GM21825 (cell line): ENCODE data around the gene SHROOM3.

Experiments used
- ATAC-seq: cut with Tn5 transposase; IDR thresholded peaks from one replicate; pipeline ENCODE4 v1.9.1; 2021; ENCODE audit warnings: mild to moderate bottlenecking, moderate library complexity; ENCODE audit not compliant: unreplicated experiment

SHROOM3 gene

GRCh38 chr4:76799140-76799539 lies 364.1 kb downstream of the SHROOM3 start:
- ATAC-seq = no peak

- no peak for ATAC-seq
Measured at GRCh38 chr4:76799718-76800117, 364.7 kb downstream of the SHROOM3 start.

- ATAC-seq = no peak
Measured at GRCh38 chr4:76800902-76801301, 365.9 kb downstream of the SHROOM3 start.

DNA sequence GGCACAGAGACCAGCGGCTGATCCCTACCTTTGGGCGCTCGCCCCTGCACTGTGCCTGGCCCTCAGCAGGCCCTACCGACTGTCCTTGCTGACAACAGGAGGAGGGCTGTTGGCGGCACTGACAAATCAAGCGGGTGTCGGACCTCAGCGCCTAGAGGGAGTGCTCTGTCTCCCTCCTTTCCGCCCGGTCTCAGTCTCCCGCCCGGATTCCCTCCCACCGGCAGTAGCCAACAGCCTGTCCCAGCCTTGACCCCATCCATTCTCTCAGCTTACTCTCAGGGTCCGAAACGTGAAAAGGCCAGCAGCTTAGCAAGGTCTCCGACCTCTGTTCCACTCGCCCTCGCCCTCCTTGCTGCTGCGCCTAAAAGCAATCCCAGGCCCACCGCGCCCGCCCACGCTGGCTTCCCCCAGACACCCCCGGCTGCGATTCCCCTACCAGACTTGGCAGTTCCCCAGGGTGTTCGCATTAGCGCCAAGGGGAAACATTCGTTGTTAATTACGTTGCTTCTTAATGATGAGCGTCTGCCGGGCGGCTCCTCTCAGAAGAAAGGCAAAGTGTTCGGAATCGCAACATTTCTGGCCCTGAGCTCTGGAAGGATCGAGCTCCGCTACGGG lies 366.7 kb downstream of the SHROOM3 start:
- ATAC-seq = no peak

GRCh38 chr4:76802236-76803021 lies 367.4 kb downstream of the SHROOM3 start:
- ATAC-seq = no peak

- no peak for ATAC-seq
Measured at GRCh38 chr4:76803522-76803921, 368.5 kb downstream of the SHROOM3 start.

GRCh38 chr4:76804096-76804495 lies 369.1 kb downstream of the SHROOM3 start:
- no peak for ATAC-seq

GRCh38 chr4:76806346-76806745 lies 371.3 kb downstream of the SHROOM3 start:
- no peak for ATAC-seq

- no peak for ATAC-seq
Measured at GRCh38 chr4:76806757-76807156, 371.7 kb downstream of the SHROOM3 start.

GRCh38 chr4:76809594-76810305 lies 374.7 kb downstream of the SHROOM3 start:
- ATAC-seq = no peak

DNA sequence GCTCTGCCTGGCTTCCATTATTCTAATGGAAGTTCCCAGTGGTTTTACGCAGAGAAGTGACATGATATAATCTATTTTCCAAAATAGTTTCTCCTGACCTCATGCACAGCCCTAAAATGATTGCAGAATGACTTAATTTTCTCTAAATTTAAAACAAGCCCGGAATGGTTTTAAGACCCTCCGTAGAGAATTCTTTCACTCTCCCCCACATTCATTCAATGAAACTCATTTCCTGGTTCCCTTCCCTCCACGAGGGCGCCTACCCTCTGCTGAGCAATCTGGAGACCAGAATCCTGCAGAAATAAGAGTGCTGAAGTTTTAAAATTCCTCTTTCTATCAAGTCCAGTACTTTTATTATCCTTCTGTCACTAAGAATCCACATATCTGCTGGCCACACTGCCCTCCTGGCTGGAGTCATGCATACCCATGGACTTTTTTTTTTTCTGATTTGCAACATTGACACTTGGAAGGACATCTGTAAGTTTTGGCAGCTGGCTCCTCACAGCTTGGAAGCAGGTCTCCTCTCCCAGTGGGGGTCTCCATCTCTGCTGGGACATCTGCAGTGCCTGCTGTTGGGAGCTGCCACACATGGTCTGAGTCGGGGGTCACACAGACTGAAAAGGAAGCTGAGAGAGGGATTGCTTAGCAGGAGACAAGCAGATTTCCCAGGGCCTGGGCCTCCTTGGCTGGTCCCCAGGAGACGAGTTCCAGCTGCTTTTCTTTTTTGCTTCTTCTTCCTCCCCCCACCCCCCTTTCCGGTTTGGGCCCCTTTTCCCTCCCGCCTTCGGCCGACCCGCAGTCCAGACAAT lies 376.8 kb downstream of the SHROOM3 start:
- no peak for ATAC-seq

DNA sequence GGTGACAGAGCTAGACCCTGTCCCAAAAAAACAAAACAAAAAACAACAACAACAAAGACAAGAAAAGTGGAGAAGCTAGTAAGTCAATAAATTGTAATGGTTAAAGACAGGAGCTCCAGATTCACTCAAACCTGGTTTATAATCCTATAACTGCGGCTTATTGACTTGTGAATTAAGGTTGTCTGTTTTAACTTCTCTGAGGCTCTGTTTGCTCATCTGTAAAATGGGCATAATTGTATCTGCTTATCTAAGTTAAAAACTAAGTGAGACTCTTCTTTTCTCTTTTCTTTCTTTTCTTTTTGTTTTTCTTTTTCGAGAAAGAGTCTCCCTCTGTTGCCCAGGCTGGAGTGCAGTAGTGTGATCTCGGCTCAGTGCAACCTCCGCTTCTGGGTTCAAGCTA lies 378.0 kb downstream of the SHROOM3 start:
- no peak for ATAC-seq

- ATAC-seq = no peak
Measured at GRCh38 chr4:76821641-76822040, 386.6 kb downstream of the SHROOM3 start.

- ATAC-seq = no peak
Measured at GRCh38 chr4:76822303-76822702, 387.3 kb downstream of the SHROOM3 start.

GRCh38 chr4:76823495-76823894 lies 388.5 kb downstream of the SHROOM3 start:
- ATAC-seq = no peak

DNA sequence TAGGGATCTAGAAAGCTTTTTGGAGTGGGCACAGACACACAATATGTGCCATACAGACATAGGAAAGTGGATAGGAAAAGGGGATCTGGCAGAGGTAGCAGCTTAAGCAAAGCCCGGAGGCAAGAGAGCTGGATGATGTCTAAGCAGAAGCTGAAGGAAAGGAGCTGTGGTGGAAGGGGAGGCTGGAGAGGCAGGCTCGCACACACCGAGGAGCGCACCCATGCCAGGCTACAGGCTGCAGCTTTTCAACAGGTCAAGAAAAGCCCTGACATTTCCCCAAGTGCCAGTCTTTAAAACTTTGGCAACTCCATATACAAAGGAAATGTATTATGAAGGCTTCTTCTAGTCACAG lies 395.6 kb downstream of the SHROOM3 start:
- ATAC-seq = no peak

- ATAC-seq = no peak
Measured at GRCh38 chr4:76830964-76831703, 396.1 kb downstream of the SHROOM3 start.

DNA sequence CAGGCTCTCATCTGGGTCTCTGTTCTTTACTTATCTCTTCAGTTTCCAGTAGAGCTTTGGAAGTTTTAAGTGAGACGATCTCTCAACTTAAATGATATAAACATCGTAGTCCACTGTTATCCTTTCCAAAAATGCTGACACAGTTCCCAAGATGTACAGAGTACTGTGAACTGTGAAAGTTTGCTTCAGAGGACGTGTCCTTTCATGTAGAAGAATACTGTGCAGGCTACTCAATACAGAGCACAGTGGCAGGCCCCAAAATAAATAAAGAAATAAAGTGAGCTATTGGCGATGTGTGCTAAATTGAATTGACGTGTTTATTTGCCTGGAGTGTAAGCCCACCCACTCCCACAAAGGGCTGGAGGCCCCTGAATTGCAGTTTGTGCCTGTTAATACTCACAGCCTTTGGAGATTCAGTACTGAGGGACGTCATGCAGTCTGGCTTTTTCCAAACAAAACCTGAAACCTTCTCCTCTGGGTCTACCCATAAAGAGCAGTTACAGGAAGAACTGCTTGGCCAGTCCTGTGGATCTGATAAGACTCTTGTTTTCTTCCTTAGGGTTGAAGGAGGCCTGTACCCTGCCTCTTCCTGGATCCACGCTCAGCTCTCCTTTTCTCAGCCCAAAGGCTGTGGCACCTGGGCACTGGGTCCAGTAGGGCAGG lies 396.8 kb downstream of the SHROOM3 start:
- ATAC-seq = no peak
